ENCODE results near the gene B4GALNT2.

The B4GALNT2 gene

GRCh38 chr17:49210158-49211029 lies 77.8 kb downstream of the B4GALNT2 start, which contains the start of the genes ABI3 and GNGT2:
Gene ABI3 (plus strand): TSS chr17:49210707. CDS start chr17:49210725, 18 bp downstream.
Gene GNGT2 (minus strand): TSS chr17:49210574. CDS start chr17:49207422, 3,152 bp downstream.
- DNase-seq (ENCODE audit: low read depth in 2 of 2), result peak; percentile 37 to 53

- DNase-seq (ENCODE audit: low read depth in 2 of 2), result no peak
Observed at GRCh38 chr17:49213399-49213798, 80.8 kb downstream of the B4GALNT2 start.

- no peak for DNase-seq (ENCODE audit: low read depth in 2 of 2)
Observed at GRCh38 chr17:49213847-49214246, 81.3 kb downstream of the B4GALNT2 start.

GRCh38 chr17:49214676-49215360 lies 82.2 kb downstream of the B4GALNT2 start:
- no peak for DNase-seq (ENCODE audit: low read depth in 2 of 2)

- no peak for DNase-seq (ENCODE audit: low read depth in 2 of 2)
Observed at GRCh38 chr17:49216482-49216881, 83.9 kb downstream of the B4GALNT2 start.

- DNase-seq (ENCODE audit: low read depth in 2 of 2), result no peak
Observed at GRCh38 chr17:49216953-49217650, 84.5 kb downstream of the B4GALNT2 start.

- DNase-seq (ENCODE audit: low read depth in 2 of 2), result peak in 1 of 2 experiments; percentile 34
Observed at GRCh38 chr17:49217651-49218413, 85.3 kb downstream of the B4GALNT2 start.

- no peak for DNase-seq (ENCODE audit: low read depth in 2 of 2)
Observed at GRCh38 chr17:49218941-49219913, 86.7 kb downstream of the B4GALNT2 start.

- DNase-seq (ENCODE audit: low read depth in 2 of 2), result no peak
Observed at GRCh38 chr17:49219987-49220386, 87.4 kb downstream of the B4GALNT2 start.

- DNase-seq (ENCODE audit: low read depth in 2 of 2), result no peak
Observed at GRCh38 chr17:49223168-49223516, 90.6 kb downstream of the B4GALNT2 start.

- peak; percentile 51 to 74 for DNase-seq (ENCODE audit: low read depth in 2 of 2)
Observed at GRCh38 chr17:49223517-49224197, 91.1 kb downstream of the B4GALNT2 start.

- peak in 1 of 2 experiments; percentile 14 for DNase-seq (ENCODE audit: low read depth in 2 of 2)
Observed at GRCh38 chr17:49224198-49224996, 91.8 kb downstream of the B4GALNT2 start.

GRCh38 chr17:49224997-49225337 lies 92.4 kb downstream of the B4GALNT2 start:
- no peak for DNase-seq (ENCODE audit: low read depth in 2 of 2)

- DNase-seq (ENCODE audit: low read depth in 2 of 2), result no peak
Observed at GRCh38 chr17:49225554-49226236, 93.1 kb downstream of the B4GALNT2 start.

Data from stimulated activated CD4-positive, alpha-beta T cell treated with anti-CD3 and anti-CD28 coated beads, Interleukin-12 subunit alpha, Interleukin-12 subunit beta, amount 100 ng/mL, for 24 hours (primary cell).